Peyer's patch (tissue), 4 donors: ENCODE measurements around the gene MARCHF4. TPM values are rescaled to one million over a fixed set of nuclear protein-coding genes. Genes with fewer than 3 reads are reported as not detected.

Experiments
- DNase-seq, 3 donors: peaks; one replicate each; pipeline ENCODE4 v3.0.0-alpha.2; 2017 to 2019
- H3K27ac ChIP-seq, 4 donors: fragments of 200-600 bp; sonication (generic); one replicate each; pipeline ENCODE4 v1.5.1; 2016 to 2019
- H3K27me3 ChIP-seq, 2 donors: fragments of 200-600 bp; sonication (generic); one replicate each; pipeline ENCODE4 v1.5.1; 2019
- H3K36me3 ChIP-seq, 3 donors: fragments of 200-600 bp; sonication (generic); one replicate each; pipeline ENCODE4 v1.5.1; 2016 to 2019
- H3K4me1 ChIP-seq, 4 donors: fragments of 200-600 bp; sonication (generic); one replicate each; pipeline ENCODE4 v1.5.1; 2016 to 2019
- H3K4me3 ChIP-seq, 4 donors: fragments of 200-600 bp; sonication (generic); 1 replicate in 3 of 4; 2 replicates in 1 of 4; pipeline ENCODE4 v1.5.1; 2016 to 2019; ENCODE audit warnings: mild to moderate bottlenecking in 1 of 4
- H3K9me3 ChIP-seq, 4 donors: fragments of 200-600 bp; sonication (generic); one replicate each; pipeline ENCODE4 v1.5.1; 2016 to 2019; ENCODE audit warnings: mild to moderate bottlenecking in 1 of 4
- CTCF ChIP-seq, 6 experiments: fragments of 450-650 bp in 4 of 6; fragments of 200-600 bp in 2 of 6; sonication (generic) in 1 of 6; IDR thresholded peaks; one replicate each; pipeline ENCODE4 v1.5.1; 2017 to 2019; ENCODE audit warnings: antibody characterized with exemption in 6 of 6, mild to moderate bottlenecking in 3 of 6, moderate library complexity in 1 of 6
- POLR2A ChIP-seq, 2 donors: fragments of 450-650 bp; IDR thresholded peaks; one replicate each; pipeline ENCODE4 v1.5.1; 2017; ENCODE audit warnings: antibody characterized with exemption in 2 of 2, mild to moderate bottlenecking in 2 of 2, moderate library complexity in 2 of 2
- total RNA-seq, 4 donors: library from RNA; depleted of rRNA; stranded (reverse); fragments of >200 nt; gene quantifications; one replicate each; pipeline ENCODE4 v1.1.0, GENCODE V29; 2016

The MARCHF4 gene
- total RNA-seq, 4 donors from 2014 or later = 0.35 TPM; not detected in 3

GRCh38 chr2:216406826-216407225, 34.5 kb upstream of the MARCHF4 start:
- Histone ChIP-seq H3K4me1 (no peaks in the 10 kb centered on the region), H3K27ac (no peak overlapping the region), H3K4me3 (no peak overlapping the region), H3K27me3 (no peaks in the 10 kb centered on the region), H3K36me3 (no peaks in the 10 kb centered on the region), H3K9me3 (no peaks in the 10 kb centered on the region)
- TF ChIP-seq POLR2A (IDR thresholded peaks at IDR 0.05) (no peak), CTCF (IDR thresholded peaks at IDR 0.05) (no peak)
- DNase-seq = no peak

- Histone ChIP-seq H3K9me3 (no peaks in the 10 kb centered on the region), H3K4me3 (no peak overlapping the region), H3K27ac (no peak overlapping the region), H3K36me3 (no peaks in the 10 kb centered on the region), H3K4me1 (no peaks in the 10 kb centered on the region), H3K27me3 (no peaks in the 10 kb centered on the region)
- no peak for DNase-seq
- no peak for TF ChIP-seq POLR2A (IDR thresholded peaks at IDR 0.05)
- no peak for TF ChIP-seq CTCF (IDR thresholded peaks at IDR 0.05)
Measured at GRCh38 chr2:216405588-216405987, 33.3 kb upstream of the MARCHF4 start.

- H3K4me3 ChIP-seq = no peak overlapping the region
- peak in 2 of 3 donors; percentile 37 to 68 for DNase-seq
- peak; percentile 40 to 76 (median 66) for TF ChIP-seq CTCF (IDR thresholded peaks at IDR 0.05)
- no peak for TF ChIP-seq POLR2A (IDR thresholded peaks at IDR 0.05)
- H3K36me3 ChIP-seq = no peaks in the 10 kb centered on the region
- no peaks in the 10 kb centered on the region for H3K4me1 ChIP-seq
- no peaks in the 10 kb centered on the region for H3K9me3 ChIP-seq
- H3K27ac ChIP-seq = no peak overlapping the region
- no peaks in the 10 kb centered on the region for H3K27me3 ChIP-seq
Measured at GRCh38 chr2:216404010-216404618, 31.8 kb upstream of the MARCHF4 start.

GRCh38 chr2:216402751-216403150, 30.5 kb upstream of the MARCHF4 start:
- TF ChIP-seq POLR2A (IDR thresholded peaks at IDR 0.05) = no peak
- no peak for TF ChIP-seq CTCF (IDR thresholded peaks at IDR 0.05)
- Histone ChIP-seq H3K27ac (no peak overlapping the region), H3K36me3 (no peaks in the 10 kb centered on the region), H3K4me1 (no peaks in the 10 kb centered on the region), H3K4me3 (no peak overlapping the region), H3K27me3 (no peaks in the 10 kb centered on the region), H3K9me3 (no peaks in the 10 kb centered on the region)
- no peak for DNase-seq

GRCh38 chr2:216399621-216400020, 27.3 kb upstream of the MARCHF4 start:
- H3K27me3 ChIP-seq = no peaks in the 10 kb centered on the region
- H3K9me3 ChIP-seq = no peaks in the 10 kb centered on the region
- H3K27ac ChIP-seq = no peak overlapping the region
- TF ChIP-seq CTCF (IDR thresholded peaks at IDR 0.05) = no peak
- TF ChIP-seq POLR2A (IDR thresholded peaks at IDR 0.05) = no peak
- H3K4me3 ChIP-seq = no peak overlapping the region
- no peaks in the 10 kb centered on the region for H3K36me3 ChIP-seq
- H3K4me1 ChIP-seq = no peaks in the 10 kb centered on the region
- no peak for DNase-seq

- Histone ChIP-seq H3K9me3 (no peaks in the 10 kb centered on the region), H3K4me1 (no peaks in the 10 kb centered on the region), H3K27me3 (no peaks in the 10 kb centered on the region), H3K27ac (no peak overlapping the region), H3K4me3 (no peak overlapping the region), H3K36me3 (no peaks in the 10 kb centered on the region)
- no peak for TF ChIP-seq CTCF (IDR thresholded peaks at IDR 0.05)
- no peak for TF ChIP-seq POLR2A (IDR thresholded peaks at IDR 0.05)
- DNase-seq = no peak
Measured at GRCh38 chr2:216394881-216395280, 22.6 kb upstream of the MARCHF4 start.
